H1 (cell line): Measurements from ENCODE around the gene GTF2H1. TPM values are rescaled to one million over a fixed set of nuclear protein-coding genes. Genes with fewer than 3 reads are reported as not detected.

Experiments
- CTCF ChIA-PET: fragments of 300-600 bp; sonication (Branson Sonifier 250); formaldehyde crosslinking; loops from one replicate; lab custom pipeline; 2021; ENCODE audit not compliant: partially characterized antibody; lab: Charles Lee
- POLR2A ChIA-PET: fragments of 300-600 bp; sonication (Branson Sonifier 250); formaldehyde crosslinking; loops from one replicate; lab custom pipeline; 2021; ENCODE audit warnings: inconsistent platforms; ENCODE audit not compliant: partially characterized antibody; lab: Charles Lee
- DNase-seq, 2 experiments: peaks; one replicate each; pipeline versions ENCODE4 v3.0.0 to v3.0.0-alpha.2; 2010 to 2022; ENCODE audit warnings: low spot score in 2 of 2, low read depth in 1 of 2, mixed read lengths in 1 of 2
- FAIRE-seq: peaks from 2 replicates; lab custom pipeline; 2011; peaks lifted over from hg19 to GRCh38; lab: Jason Lieb, UNC
- H2AFZ ChIP-seq: 2 replicates; pipeline ENCODE4 v1.8.1; 2012; ENCODE audit warnings: low read length, inconsistent platforms
- H2AK5ac ChIP-seq: 2 replicates; pipeline ENCODE4 v1.6.1; 2013; ENCODE audit warnings: low read depth, low read length
- H2BK120ac ChIP-seq: replicated peaks from 2 replicates; pipeline ENCODE3; 2013; ENCODE audit warnings: low read depth, low read length, inconsistent platforms
- H2BK12ac ChIP-seq: 2 replicates; pipeline ENCODE4 v1.6.1; 2013; ENCODE audit warnings: low read depth, low read length
- H2BK15ac ChIP-seq: 2 replicates; pipeline ENCODE4 v1.6.1; 2013; ENCODE audit warnings: low read length
- H2BK20ac ChIP-seq: 2 replicates; pipeline ENCODE4 v1.6.1; 2013; ENCODE audit warnings: low read length
- H2BK5ac ChIP-seq: 2 replicates; pipeline ENCODE4 v1.6.1; 2013; ENCODE audit warnings: low read depth, low read length
- H3K14ac ChIP-seq: 2 replicates; pipeline ENCODE4 v1.6.1; 2013; ENCODE audit warnings: inconsistent platforms; ENCODE audit not compliant: insufficient read length
- H3K18ac ChIP-seq: 2 replicates; pipeline ENCODE4 v1.6.1; 2013; ENCODE audit warnings: low read length; ENCODE audit errors: extremely low read depth
- H3K23ac ChIP-seq: 2 replicates; pipeline ENCODE4 v1.6.1; 2013; ENCODE audit warnings: inconsistent platforms; ENCODE audit not compliant: insufficient read length
- H3K23me2 ChIP-seq: 2 replicates; pipeline ENCODE4 v1.6.1; 2013; ENCODE audit warnings: low read depth, low read length
- H3K27ac ChIP-seq: 2 replicates; pipeline ENCODE4 v1.6.1; 2011; ENCODE audit warnings: low read depth, low read length, inconsistent platforms
- H3K27me3 ChIP-seq, 4 experiments: replicated peaks in 1 of 4; 1 replicate in 1 of 4; 2 replicates in 3 of 4; pipeline versions ENCODE4 v1.6.1 to v1.8.1; 2011 to 2013; ENCODE audit warnings: low read length in 3 of 4, mild to moderate bottlenecking in 3 of 4, inconsistent platforms in 2 of 4, mixed read lengths in 2 of 4, moderate library complexity in 1 of 4; ENCODE audit not compliant: control insufficient read depth in 3 of 4, insufficient read depth in 3 of 4; ENCODE audit errors: extremely low read depth in 1 of 4
- H3K36me3 ChIP-seq, 4 experiments: 2 replicates each; pipeline versions ENCODE4 v1.6.1 to v1.8.1; 2011 to 2013; ENCODE audit warnings: mild to moderate bottlenecking in 4 of 4, low read length in 3 of 4, moderate library complexity in 2 of 4, control low read depth in 1 of 4, inconsistent platforms in 1 of 4; ENCODE audit not compliant: insufficient read depth in 4 of 4, control insufficient read depth in 2 of 4
- H3K4ac ChIP-seq: replicated peaks from 2 replicates; pipeline ENCODE3; 2013; ENCODE audit warnings: low read length, low read depth, mixed read lengths, inconsistent platforms; ENCODE audit not compliant: insufficient read length
- H3K4me1 ChIP-seq, 4 experiments: replicated peaks in 1 of 4; 1 replicate in 1 of 4; 2 replicates in 3 of 4; pipeline versions ENCODE4 v1.6.1 to v1.8.1; 2011 to 2013; ENCODE audit warnings: low read length in 3 of 4, inconsistent platforms in 2 of 4, mixed read lengths in 1 of 4; ENCODE audit not compliant: insufficient read depth in 4 of 4, control insufficient read depth in 3 of 4
- H3K4me2 ChIP-seq, 2 experiments: 2 replicates each; pipeline versions ENCODE4 v1.6.1 to v1.8.1; 2011 to 2013; ENCODE audit warnings: low read depth in 2 of 2, low read length in 2 of 2, control low read depth in 1 of 2, inconsistent platforms in 1 of 2, mild to moderate bottlenecking in 1 of 2; ENCODE audit not compliant: insufficient read depth in 1 of 2
- H3K4me3 ChIP-seq, 4 experiments: fragments of 200-600, 300-600 bp in 1 of 4; sonication (generic), shearing (Covaris generic), sonication (Bioruptor Twin) in 1 of 4; 2 replicates each; pipeline versions ENCODE4 v1.5.1 to v1.8.1; 2011 to 2016; ENCODE audit warnings: low read length in 4 of 4, low read depth in 3 of 4, control low read depth in 2 of 4, inconsistent platforms in 2 of 4, mild to moderate bottlenecking in 2 of 4, mixed read lengths in 1 of 4, moderate library complexity in 1 of 4; ENCODE audit not compliant: insufficient read depth in 2 of 4; ENCODE audit errors: extremely low read depth in 1 of 4
- H3K56ac ChIP-seq: replicated peaks from 2 replicates; pipeline ENCODE3; 2013; ENCODE audit warnings: low read depth, mild to moderate bottlenecking, mixed read lengths, low read length, inconsistent platforms; ENCODE audit not compliant: insufficient read length
- H3K79me1 ChIP-seq: 2 replicates; pipeline ENCODE4 v1.6.1; 2013; ENCODE audit warnings: low read depth, low read length, control low read depth
- H3K79me2 ChIP-seq, 2 experiments: 2 replicates each; pipeline versions ENCODE4 v1.6.1 to v1.8.1; 2012 to 2013; ENCODE audit warnings: low read length in 2 of 2, mild to moderate bottlenecking in 2 of 2, inconsistent platforms in 1 of 2; ENCODE audit not compliant: insufficient read depth in 2 of 2, control insufficient read depth in 1 of 2
- H3K9ac ChIP-seq, 4 experiments: replicated peaks in 1 of 4; 1 replicate in 1 of 4; 2 replicates in 3 of 4; pipeline versions ENCODE4 v1.6.1 to v1.8.1; 2011 to 2013; ENCODE audit warnings: low read depth in 3 of 4, low read length in 3 of 4, control low read depth in 2 of 4, mild to moderate bottlenecking in 2 of 4, moderate library complexity in 2 of 4, inconsistent platforms in 1 of 4; ENCODE audit errors: extremely low read depth in 1 of 4
- H3K9me3 ChIP-seq, 2 experiments: 2 replicates each; pipeline versions ENCODE4 v1.6.1 to v1.8.1; 2012 to 2013; ENCODE audit warnings: mild to moderate bottlenecking in 2 of 2, moderate library complexity in 2 of 2, control low read depth in 1 of 2, inconsistent platforms in 1 of 2, low read depth in 1 of 2, low read length in 1 of 2, mixed read lengths in 1 of 2; ENCODE audit not compliant: insufficient read depth in 2 of 2
- H4K20me1 ChIP-seq, 2 experiments: replicated peaks in 1 of 2; 2 replicates each; pipeline versions ENCODE3 to v1.8.1; 2011 to 2013; ENCODE audit warnings: inconsistent platforms in 2 of 2, low read length in 2 of 2, mild to moderate bottlenecking in 1 of 2; ENCODE audit not compliant: insufficient read depth in 2 of 2, control insufficient read depth in 1 of 2
- H4K5ac ChIP-seq: 2 replicates; pipeline ENCODE4 v1.6.1; 2013; ENCODE audit warnings: low read length, low read depth, mixed read lengths, inconsistent platforms; ENCODE audit not compliant: insufficient read length
- H4K8ac ChIP-seq: 2 replicates; pipeline ENCODE4 v1.8.0; 2013; ENCODE audit warnings: mild to moderate bottlenecking, moderate library complexity, low read length, inconsistent platforms; ENCODE audit not compliant: insufficient read depth; ENCODE audit errors: extremely low read depth
- H4K91ac ChIP-seq: replicated peaks from 2 replicates; pipeline ENCODE3; 2013; ENCODE audit warnings: low read length, mixed read lengths, inconsistent platforms; ENCODE audit not compliant: insufficient read length
- ASH2L ChIP-seq: fragments of 200-600, 300-600 bp; sonication (generic); IDR thresholded peaks from one replicate; pipeline ENCODE4 v1.7.1; 2017; ENCODE audit warnings: low read length
- BCL11A ChIP-seq, 2 experiments: IDR thresholded peaks; one replicate each; pipeline ENCODE4 v1.6.1; 2011; ENCODE audit warnings: low read depth in 2 of 2, low read length in 2 of 2, mild to moderate bottlenecking in 2 of 2
- EP300 ChIP-seq, 2 experiments: IDR thresholded peaks; 1 replicate in 1 of 2; 2 replicates in 1 of 2; pipeline ENCODE4 v1.6.1; 2011 to 2012; ENCODE audit warnings: low read depth in 2 of 2, low read length in 2 of 2, mild to moderate bottlenecking in 2 of 2, borderline replicate concordance in 1 of 2, inconsistent platforms in 1 of 2, moderate library complexity in 1 of 2
- FOSL1 ChIP-seq: IDR thresholded peaks from 2 replicates; pipeline ENCODE4 v1.6.1; 2011; ENCODE audit warnings: mild to moderate bottlenecking, low read depth, low read length, moderate library complexity; ENCODE audit not compliant: insufficient read depth
- JUN ChIP-seq: IDR thresholded peaks from 2 replicates; pipeline ENCODE4 v1.6.1; 2011; ENCODE audit warnings: low read depth, mild to moderate bottlenecking, improper control_type of control experiment, low read length
- PHF8 ChIP-seq: fragments of 200-600 bp; sonication (generic); conservative IDR thresholded peaks from 2 replicates; pipeline ENCODE4 v1.7.1; 2012; ENCODE audit warnings: low read depth, mild to moderate bottlenecking, inconsistent platforms, low read length, moderate library complexity
- POLR2AphosphoS5 ChIP-seq: IDR thresholded peaks from 2 replicates; pipeline ENCODE4 v1.6.1; 2011; ENCODE audit warnings: low read depth, low read length
- SIX5 ChIP-seq: IDR thresholded peaks from 2 replicates; pipeline ENCODE4 v1.6.1; 2011; ENCODE audit warnings: mild to moderate bottlenecking, low read depth, low read length
- SP1 ChIP-seq: IDR thresholded peaks from 2 replicates; pipeline ENCODE4 v1.6.1; 2011; ENCODE audit warnings: low read depth, low read length
- SP4 ChIP-seq: IDR thresholded peaks from 2 replicates; pipeline ENCODE4 v1.6.1; 2012; ENCODE audit warnings: low read length, inconsistent platforms
- USF2 ChIP-seq: IDR thresholded peaks from 2 replicates; pipeline ENCODE4 v1.6.1; 2011; ENCODE audit warnings: low read length, improper control_type of control experiment
- ZNF274 ChIP-seq: IDR thresholded peaks from 2 replicates; pipeline ENCODE4 v1.7.0; 2012; ENCODE audit warnings: low read length, borderline replicate concordance; ENCODE audit errors: extremely low read depth
- WGBS, 2 experiments: shearing (Covaris generic) in 1 of 2; methylation state at CpG; one replicate each; pipeline versions ENCODE4 v1.1.6 to v1.1.7; 2013 to 2015; ENCODE audit warnings: low lambda C conversion rate in 2 of 2, mixed read lengths in 2 of 2, inconsistent platforms in 1 of 2, low coverage in 1 of 2, missing lambda C conversion rate in 1 of 2; ENCODE audit not compliant: insufficient replicate concordance in 2 of 2, insufficient coverage in 1 of 2, insufficient read length in 1 of 2; ENCODE audit errors: extremely low coverage in 1 of 2, missing lambda C conversion rate in 1 of 2; 5-methylcytosine and 5-hydroxymethylcytosine counted together
- polyA plus RNA-seq, 7 experiments: library from polyadenylated mRNA; depleted of rRNA in 3 of 7; stranded (reverse) in 5 of 7; unstranded in 2 of 7; fragments of >200 nt in 5 of 7; fragments of 200-250 nt in 2 of 7; gene quantifications; 1 replicate in 5 of 7; 2 replicates in 1 of 7; 4 replicates in 1 of 7; pipeline versions ENCODE4 v1.2.1 to v1.2.3, GENCODE V29; 2011 to 2013; ENCODE audit warnings: missing spikeins in 2 of 7, mixed read lengths in 2 of 7
- total RNA-seq: library from RNA; stranded (reverse); fragmentation: NEBNext Ultra II Directional; extraction: Animal tissue kit (Norgen Biotek cat#: 25700); gene quantifications from 2 replicates; pipeline ENCODE4 v1.2.1, GENCODE V29; 2021

The GTF2H1 gene
- total and polyA plus RNA-seq, 2 of the 8 experiments (the other 6 are each of a cell fraction or from before 2014, with no cell fraction given) = 9.1 to 26.3 TPM

GRCh38 chr11:18314784-18315523 lies 7.4 kb upstream of the GTF2H1 start:
- Histone ChIP-seq H3K79me1 (peaks cover 12% of the 10 kb centered on the region; the same call in 1 of the 2 replicates), H3K4me3 (no peak overlapping the region), H3K9me3 (no peaks in the 10 kb centered on the region), H2BK12ac (no peak overlapping the region), H2BK5ac (no peak overlapping the region), H3K4me1 (no peaks in the 10 kb centered on the region), H3K4me2 (no peak overlapping the region), H3K56ac (no peak overlapping the region), H2BK20ac (no peak overlapping the region), H3K23me2 (no peaks in the 10 kb centered on the region; the same call in 1 of the 2 replicates), H4K5ac (no peak overlapping the region), H2AK5ac (no peak overlapping the region), H4K8ac (no peak overlapping the region), H2BK120ac (no peak overlapping the region), H3K9ac (no peak overlapping the region), H3K27me3 (no peaks in the 10 kb centered on the region), H2AFZ (no peak overlapping the region), H3K27ac (0 out of 2 replicates have a peak overlapping the region, but pooled peaks have one; percentile 12), H3K36me3 (peaks cover under 1 to 17% (median 9%) of the 10 kb centered on the region in 4 experiments; a peak in 6 of 8 replicates), H4K20me1 (peaks cover 0 to 2% of the 10 kb centered on the region in 2 experiments), H3K14ac (no peak overlapping the region), H3K4ac (no peak overlapping the region), H3K18ac (no peak overlapping the region), H2BK15ac (no peak overlapping the region), H3K79me2 (peaks cover 0 to 57% of the 10 kb centered on the region in 2 experiments; a peak in 2 of 4 replicates), H3K23ac (no peak overlapping the region), H4K91ac (no peak overlapping the region)
- DNase-seq (no peak), FAIRE-seq (no peak)
- 93% methylated on average over 9 of the region's 9 CpGs; no CpG with 5 or more reads in 1 of the 2 experiments for WGBS, 2 experiments
- ChIA-PET CTCF (interaction anchor here (0.6 to 1.3 kb wide), 2 partner anchors 200 to 328 kb away, joined by 3 to 4 read pairs; no protein-coding TSS in a partner anchor), POLR2A (interaction anchor here (0.7 to 1.1 kb wide), 3 partner anchors 9 to 25 kb away, joined by 3 read pairs; no protein-coding TSS in a partner anchor)
- TF ChIP-seq USF2 = no peak
- TF ChIP-seq BCL11A (IDR thresholded peaks at IDR 0.05; ENCODE audit: low read depth in 2 of 2, low read length in 2 of 2) = no peak
- no peak for TF ChIP-seq POLR2AphosphoS5
- no peak for TF ChIP-seq EP300 (IDR thresholded peaks at IDR 0.05; ENCODE audit: borderline replicate concordance in 1 of 2, low read depth in 2 of 2, low read length in 2 of 2)
- TF ChIP-seq SP1 = no peak
- no peak for TF ChIP-seq SIX5
- TF ChIP-seq PHF8 = no peak
- TF ChIP-seq JUN = no peak
- no peak for TF ChIP-seq ASH2L
- TF ChIP-seq FOSL1 = no peak
- no peak for TF ChIP-seq SP4
- TF ChIP-seq ZNF274 = no peak
